PFSK-1 (cell line): ENCODE measurements around the gene ZDHHC1.

ENCODE experiments used
- FOXP2 ChIP-seq: optimal IDR thresholded peaks from 2 replicates; pipeline ENCODE3; 2011; ENCODE audit warnings: borderline replicate concordance, control low read depth, inconsistent platforms; ENCODE audit not compliant: insufficient read depth; ENCODE audit errors: extremely low read length, extremely low read depth
- POLR2AphosphoS5 ChIP-seq: IDR thresholded peaks from 2 replicates; pipeline ENCODE4 v1.6.1; 2012; ENCODE audit warnings: low read depth, mild to moderate bottlenecking, control low read depth, low read length, moderate library complexity
- SIN3A ChIP-seq: IDR thresholded peaks from 2 replicates; pipeline ENCODE4 v1.6.1; 2012; ENCODE audit warnings: mild to moderate bottlenecking, low read length, moderate library complexity, borderline replicate concordance; ENCODE audit not compliant: insufficient read depth
- TAF1 ChIP-seq: IDR thresholded peaks from 2 replicates; pipeline ENCODE4 v1.6.1; 2012; ENCODE audit warnings: low read length, control low read depth, borderline replicate concordance; ENCODE audit not compliant: insufficient read depth
- TF ChIP-seq, protein P1 (sequence below), 2 experiments: IDR thresholded peaks; 2 replicates each; pipeline versions ENCODE4 v1.6.1 to v1.8.0; 2011 to 2012; ENCODE audit warnings: low read depth in 2 of 2, low read length in 2 of 2, control low read depth in 1 of 2, inconsistent platforms in 1 of 2, mild to moderate bottlenecking in 1 of 2, moderate library complexity in 1 of 2; ENCODE audit not compliant: insufficient read depth in 1 of 2

Gene ZDHHC1

DNA sequence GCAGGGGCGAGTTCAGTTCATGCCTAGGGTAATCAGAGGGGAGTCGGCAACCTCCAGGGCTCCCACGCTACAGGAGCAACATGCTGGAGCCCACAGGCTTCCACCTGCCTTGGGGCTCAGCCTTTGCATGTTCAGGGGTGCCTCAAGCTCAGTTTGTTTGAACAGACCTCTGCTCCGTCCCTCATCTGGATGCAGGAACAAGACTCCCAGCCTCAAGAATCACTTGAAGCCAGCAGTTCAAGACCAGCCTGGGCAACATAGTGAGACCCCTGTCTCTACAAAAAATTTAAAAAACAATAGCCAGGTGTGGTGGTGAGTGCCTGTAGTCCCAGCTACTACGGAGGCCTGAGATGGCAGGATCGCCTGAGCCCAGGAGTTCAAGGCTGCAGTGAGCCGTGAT, 9.7 kb upstream of the ZDHHC1 start:
- TF ChIP-seq TAF1 (no peak), SIN3A (no peak), POLR2AphosphoS5 (no peak), FOXP2 (no peak)
- TF ChIP-seq, protein P1, sequence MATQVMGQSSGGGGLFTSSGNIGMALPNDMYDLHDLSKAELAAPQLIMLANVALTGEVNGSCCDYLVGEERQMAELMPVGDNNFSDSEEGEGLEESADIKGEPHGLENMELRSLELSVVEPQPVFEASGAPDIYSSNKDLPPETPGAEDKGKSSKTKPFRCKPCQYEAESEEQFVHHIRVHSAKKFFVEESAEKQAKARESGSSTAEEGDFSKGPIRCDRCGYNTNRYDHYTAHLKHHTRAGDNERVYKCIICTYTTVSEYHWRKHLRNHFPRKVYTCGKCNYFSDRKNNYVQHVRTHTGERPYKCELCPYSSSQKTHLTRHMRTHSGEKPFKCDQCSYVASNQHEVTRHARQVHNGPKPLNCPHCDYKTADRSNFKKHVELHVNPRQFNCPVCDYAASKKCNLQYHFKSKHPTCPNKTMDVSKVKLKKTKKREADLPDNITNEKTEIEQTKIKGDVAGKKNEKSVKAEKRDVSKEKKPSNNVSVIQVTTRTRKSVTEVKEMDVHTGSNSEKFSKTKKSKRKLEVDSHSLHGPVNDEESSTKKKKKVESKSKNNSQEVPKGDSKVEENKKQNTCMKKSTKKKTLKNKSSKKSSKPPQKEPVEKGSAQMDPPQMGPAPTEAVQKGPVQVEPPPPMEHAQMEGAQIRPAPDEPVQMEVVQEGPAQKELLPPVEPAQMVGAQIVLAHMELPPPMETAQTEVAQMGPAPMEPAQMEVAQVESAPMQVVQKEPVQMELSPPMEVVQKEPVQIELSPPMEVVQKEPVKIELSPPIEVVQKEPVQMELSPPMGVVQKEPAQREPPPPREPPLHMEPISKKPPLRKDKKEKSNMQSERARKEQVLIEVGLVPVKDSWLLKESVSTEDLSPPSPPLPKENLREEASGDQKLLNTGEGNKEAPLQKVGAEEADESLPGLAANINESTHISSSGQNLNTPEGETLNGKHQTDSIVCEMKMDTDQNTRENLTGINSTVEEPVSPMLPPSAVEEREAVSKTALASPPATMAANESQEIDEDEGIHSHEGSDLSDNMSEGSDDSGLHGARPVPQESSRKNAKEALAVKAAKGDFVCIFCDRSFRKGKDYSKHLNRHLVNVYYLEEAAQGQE (IDR thresholded peaks at IDR 0.05; ENCODE audit: insufficient read depth in 1 of 2, low read depth in 2 of 2, low read length in 2 of 2), result no peak

DNA sequence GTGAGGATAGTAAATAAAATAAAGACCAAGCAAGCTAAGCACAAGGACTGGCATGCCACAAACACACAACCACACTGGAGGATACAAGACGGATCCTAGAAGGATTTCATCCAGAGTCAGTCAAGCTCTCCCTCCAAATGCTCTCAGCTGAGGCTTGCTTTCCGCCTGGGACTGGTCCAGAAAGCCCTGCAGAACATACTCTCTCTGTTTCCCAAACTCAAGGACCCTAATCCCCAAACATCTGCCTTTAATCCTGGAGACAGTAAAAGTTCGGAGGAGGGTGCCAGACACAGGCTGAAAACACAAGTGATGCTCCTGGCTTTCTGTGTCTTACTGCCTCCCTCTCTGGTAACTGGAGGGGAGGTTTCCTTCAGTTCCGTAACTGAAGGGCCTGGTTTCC, 9.3 kb upstream of the ZDHHC1 start:
- TF ChIP-seq TAF1, result no peak
- TF ChIP-seq FOXP2, result no peak
- TF ChIP-seq, protein P1 (IDR thresholded peaks at IDR 0.05; ENCODE audit: insufficient read depth in 1 of 2, low read depth in 2 of 2, low read length in 2 of 2), result no peak

DNA sequence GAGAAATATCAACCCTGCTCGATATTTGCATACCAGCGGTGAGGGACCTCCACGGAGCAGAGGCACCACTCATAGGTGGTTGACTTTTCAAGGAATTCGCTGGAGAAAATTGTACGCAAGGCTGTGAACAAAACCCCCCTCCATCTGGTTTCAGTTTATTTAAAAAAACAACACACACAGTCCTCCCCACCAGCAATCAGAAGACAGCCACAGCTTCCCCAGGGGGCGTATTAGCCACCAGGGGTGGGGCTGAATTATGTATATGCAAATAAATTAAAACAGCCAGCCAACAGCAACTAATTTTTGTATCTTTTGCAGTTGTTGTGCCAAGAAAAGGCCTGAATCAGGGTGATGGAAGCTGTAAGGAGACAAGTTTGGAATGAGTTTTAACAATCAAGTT, 8.8 kb upstream of the ZDHHC1 start:
- no peak for TF ChIP-seq POLR2AphosphoS5
- TF ChIP-seq, protein P1 (IDR thresholded peaks at IDR 0.05; ENCODE audit: insufficient read depth in 1 of 2, low read depth in 2 of 2, low read length in 2 of 2), result no peak
- no peak for TF ChIP-seq SIN3A
- no peak for TF ChIP-seq FOXP2
- no peak for TF ChIP-seq TAF1

DNA sequence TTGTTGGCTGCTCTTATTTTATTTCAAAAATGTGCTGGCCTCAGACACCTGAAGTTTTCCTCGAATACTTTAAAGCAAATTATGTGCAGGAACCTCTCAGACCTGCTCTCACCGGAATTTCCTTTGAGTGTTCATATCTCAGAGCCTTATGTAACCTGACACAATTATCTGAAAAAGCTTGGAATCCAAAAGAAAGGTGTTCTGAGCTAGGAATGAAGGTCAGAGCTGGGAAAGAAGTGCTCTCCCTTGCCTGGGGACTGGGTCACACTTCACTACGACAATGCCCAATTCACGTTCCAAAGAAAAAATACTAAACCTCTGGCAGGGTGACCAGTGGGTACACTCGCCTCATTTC, 8.0 kb upstream of the ZDHHC1 start:
- no peak for TF ChIP-seq SIN3A
- TF ChIP-seq, protein P1 (IDR thresholded peaks at IDR 0.05; ENCODE audit: insufficient read depth in 1 of 2, low read depth in 2 of 2, low read length in 2 of 2), result no peak

DNA sequence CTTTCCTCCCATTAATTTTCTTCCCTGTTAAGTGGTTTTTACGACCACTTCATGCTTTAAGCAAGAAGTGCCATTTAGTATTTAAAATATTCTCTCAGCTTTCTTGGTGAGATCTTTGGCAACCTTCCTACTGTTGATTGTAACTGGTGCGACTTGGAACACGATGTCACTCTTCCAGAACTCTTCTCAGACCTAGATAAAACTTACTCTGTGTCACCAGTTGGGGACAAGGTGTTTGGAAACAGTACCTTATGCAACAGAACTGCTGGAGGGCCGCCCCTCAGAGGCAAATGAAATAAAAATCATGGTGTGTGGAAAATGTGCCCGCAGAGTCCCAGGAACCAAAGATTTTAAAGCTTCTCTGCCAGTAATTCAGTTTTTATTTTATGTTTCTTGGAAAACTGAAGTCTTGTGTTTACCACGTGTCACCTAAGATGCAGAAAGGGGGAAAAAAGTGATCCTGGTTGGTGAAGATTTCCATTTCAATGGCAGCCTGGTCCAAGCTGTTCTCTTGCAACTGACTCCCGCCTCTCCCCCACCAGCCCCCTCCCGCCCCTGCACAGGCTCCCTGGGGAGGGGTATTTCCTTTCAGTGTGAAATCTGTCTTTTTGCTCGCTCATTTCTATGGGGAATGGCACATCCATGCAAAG, 7.5 kb upstream of the ZDHHC1 start:
- TF ChIP-seq FOXP2 (no peak), SIN3A (no peak), POLR2AphosphoS5 (no peak)
- TF ChIP-seq, protein P1 (IDR thresholded peaks at IDR 0.05; ENCODE audit: insufficient read depth in 1 of 2, low read depth in 2 of 2, low read length in 2 of 2), result no peak
